Tibial artery (tissue), 4 donors: ENCODE data around the gene PWWP2A.
"Not testable (repeated sequence)": the region's sequence is repeated elsewhere in the genome, so short reads cannot be mapped to it uniquely, and the experiment has no call there.

ENCODE experiments used
- DNase-seq, 2 donors: peaks; one replicate each; pipeline ENCODE4 v3.0.0-alpha.2; 2019
- H3K27ac ChIP-seq, 2 donors: fragments of 200-600 bp; sonication (generic) in 1 of 2; 1 replicate in 1 of 2; 2 replicates in 1 of 2; pipeline ENCODE4 v1.5.1; 2018 to 2019; ENCODE audit warnings: mild to moderate bottlenecking in 1 of 2
- H3K27me3 ChIP-seq, 2 donors: fragments of 200-600 bp; sonication (generic) in 1 of 2; one replicate each; pipeline versions ENCODE4 v1.5.1 to v1.6.0; 2016 to 2019
- H3K36me3 ChIP-seq, 3 donors: fragments of 200-600 bp; sonication (generic) in 2 of 3; one replicate each; pipeline ENCODE4 v1.5.1; 2016 to 2019; ENCODE audit warnings: mild to moderate bottlenecking in 2 of 3
- H3K4me1 ChIP-seq, 4 donors: fragments of 200-600 bp; sonication (generic) in 2 of 4; 1 replicate in 3 of 4; 2 replicates in 1 of 4; pipeline ENCODE4 v1.5.1; 2016 to 2019
- H3K4me3 ChIP-seq, 2 donors: fragments of 200-600 bp; sonication (generic) in 1 of 2; 1 replicate in 1 of 2; 2 replicates in 1 of 2; pipeline ENCODE4 v1.5.1; 2018 to 2019; ENCODE audit warnings: mild to moderate bottlenecking in 2 of 2
- H3K9me3 ChIP-seq, 3 donors: fragments of 200-600 bp; sonication (generic) in 1 of 3; one replicate each; pipeline ENCODE4 v1.5.1; 2016 to 2019
- CTCF ChIP-seq, 2 experiments: fragments of 200-600 bp in 1 of 2; fragments of 450-650 bp in 1 of 2; IDR thresholded peaks; one replicate each; pipeline ENCODE4 v1.5.1; 2017 to 2019; ENCODE audit warnings: antibody characterized with exemption in 2 of 2, mild to moderate bottlenecking in 1 of 2, moderate library complexity in 1 of 2
- intact Hi-C: fragments of 100-400 bp; cut with DNase I; formaldehyde crosslinking; loops from one replicate; pipeline ENCODE4 v1.15.0; 2023; ENCODE audit warnings: low total_unique reads

Gene PWWP2A

DNA sequence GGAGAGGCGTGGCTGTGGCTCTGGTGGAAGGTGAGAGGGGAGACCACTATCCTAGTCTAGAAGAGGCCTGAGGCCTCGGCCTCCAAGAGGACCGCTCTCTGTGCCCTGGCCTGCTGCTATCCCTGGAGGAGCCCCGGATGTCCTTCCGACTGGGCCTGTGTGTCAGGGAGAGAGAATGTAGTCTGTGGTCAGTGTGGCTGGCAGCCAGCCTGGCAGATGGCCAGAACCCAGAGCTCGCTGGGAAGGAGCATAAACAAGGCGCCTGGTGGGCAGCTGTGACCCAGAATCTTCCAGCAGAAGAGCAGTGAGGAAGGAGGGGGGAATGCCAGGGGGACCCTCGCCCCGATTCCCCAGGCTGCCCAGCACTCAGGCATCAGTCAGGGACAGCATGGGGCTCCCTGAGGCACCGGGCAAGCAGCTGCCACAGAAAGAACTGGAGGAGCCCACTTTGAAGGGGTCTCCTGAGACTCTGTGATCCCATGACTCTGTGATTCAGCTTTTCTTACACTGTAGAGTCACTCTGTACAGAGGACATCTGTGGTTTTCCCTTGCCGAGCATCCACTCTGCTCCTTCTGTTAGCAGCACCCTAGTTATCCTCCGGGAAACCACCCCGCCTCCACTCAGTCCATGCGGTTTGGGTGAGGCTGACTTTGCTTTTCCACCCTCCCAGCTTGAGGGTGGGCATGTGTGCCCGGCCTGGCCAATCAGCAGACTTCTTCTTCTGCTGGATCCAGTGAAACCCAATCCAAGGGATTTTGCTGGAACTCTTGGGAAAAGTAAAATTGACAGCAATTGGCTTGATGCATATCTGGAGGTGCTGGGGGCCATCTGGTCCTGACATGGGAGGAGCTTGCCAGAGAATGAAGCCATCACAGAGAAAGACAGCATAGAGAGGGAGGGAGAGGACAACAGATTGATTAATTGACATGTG is 46.2 kb upstream of the PWWP2A start:
- Histone ChIP-seq H3K27ac (peak overlapping the region; percentile 90 to 91), H3K4me3 (peak overlapping the region; percentile 24 to 46), H3K36me3 (no peaks in the 10 kb centered on the region), H3K9me3 (no peaks in the 10 kb centered on the region), H3K4me1 (peaks cover 0 to 40% (median 20%) of the 10 kb centered on the region in 4 donors), H3K27me3 (no peaks in the 10 kb centered on the region)
- intact Hi-C loops = loop anchor here (5.0 kb wide), 1 partner anchor 48 kb away; the partner anchor contains the start of gene PWWP2A
- TF ChIP-seq CTCF (IDR thresholded peaks at IDR 0.05) = peak in 1 of 2 experiments; percentile 15
- peak; percentile 90 to 96 for DNase-seq

GRCh38 chr5:160162910-160163309 is 43.7 kb upstream of the PWWP2A start:
- TF ChIP-seq CTCF (IDR thresholded peaks at IDR 0.05) = no peak
- intact Hi-C loops = no loop called here
- Histone ChIP-seq H3K36me3 (no peaks in the 10 kb centered on the region), H3K4me1 (peaks cover 0 to 24% (median 15%) of the 10 kb centered on the region in 4 donors), H3K27me3 (no peaks in the 10 kb centered on the region), H3K4me3 (no peak overlapping the region), H3K27ac (no peak overlapping the region), H3K9me3 (no peaks in the 10 kb centered on the region)
- DNase-seq = no peak

DNA sequence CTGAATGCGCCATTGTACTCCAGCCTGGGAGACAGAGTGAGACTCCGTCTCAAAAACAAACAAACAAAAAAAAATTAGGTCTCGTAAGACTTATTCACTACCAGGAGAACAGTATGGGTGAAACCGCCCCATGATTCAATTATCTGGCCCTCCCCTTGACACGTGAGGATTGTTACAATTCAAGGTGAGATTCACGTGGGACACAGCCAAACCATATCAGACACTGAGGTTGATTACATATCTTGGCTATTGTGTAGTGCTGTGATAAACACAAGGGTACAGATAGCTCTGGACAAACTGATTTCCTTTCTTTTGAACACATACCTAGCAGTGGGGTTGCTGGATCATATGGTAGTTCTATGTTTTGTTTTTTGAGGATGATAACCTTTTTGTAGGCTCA is 42.4 kb upstream of the PWWP2A start:
- no peak for DNase-seq
- Histone ChIP-seq H3K9me3 (no peaks in the 10 kb centered on the region), H3K4me3 (no peak overlapping the region), H3K4me1 (peaks cover 0 to 22% (median 15%) of the 10 kb centered on the region in 4 donors), H3K36me3 (no peaks in the 10 kb centered on the region), H3K27me3 (no peaks in the 10 kb centered on the region), H3K27ac (no peak overlapping the region)
- intact Hi-C loops = no loop called here
- TF ChIP-seq CTCF (IDR thresholded peaks at IDR 0.05) = no peak

- DNase-seq, H3K4me3 ChIP-seq, H3K36me3 ChIP-seq, H3K27me3 ChIP-seq, H3K9me3 ChIP-seq, H3K27ac ChIP-seq, intact Hi-C loops: not testable (repeated sequence)
- peaks cover 0 to 15% (median 13%) of the 10 kb centered on the region in 4 donors for H3K4me1 ChIP-seq
Observed at GRCh38 chr5:160160875-160161274, 41.6 kb upstream of the PWWP2A start.

- no peak overlapping the region for H3K27ac ChIP-seq
- H3K9me3 ChIP-seq = no peaks in the 10 kb centered on the region
- no peaks in the 10 kb centered on the region for H3K27me3 ChIP-seq
- TF ChIP-seq CTCF (IDR thresholded peaks at IDR 0.05) = no peak
- peaks cover 0 to 8% (median 7%) of the 10 kb centered on the region in 4 donors for H3K4me1 ChIP-seq
- DNase-seq = no peak
- no peaks in the 10 kb centered on the region for H3K36me3 ChIP-seq
- H3K4me3 ChIP-seq = no peak overlapping the region
- intact Hi-C loops = no loop called here
Observed at GRCh38 chr5:160159991-160160792, 40.9 kb upstream of the PWWP2A start.

GRCh38 chr5:160158087-160158486 is 38.8 kb upstream of the PWWP2A start:
- no peak for DNase-seq
- Histone ChIP-seq H3K27ac (no peak overlapping the region), H3K36me3 (no peaks in the 10 kb centered on the region), H3K4me3 (no peak overlapping the region), H3K4me1 (no peaks in the 10 kb centered on the region), H3K27me3 (no peaks in the 10 kb centered on the region), H3K9me3 (no peaks in the 10 kb centered on the region)
- intact Hi-C loops = no loop called here
- no peak for TF ChIP-seq CTCF (IDR thresholded peaks at IDR 0.05)
